A549 treated with Mapracorat at 1 μM for 4 hours (cell line): ENCODE data around the gene SUSD2. TPM values are rescaled to one million over a fixed set of nuclear protein-coding genes. Genes with fewer than 3 reads are reported as not detected.

Source experiments
- total RNA-seq: library from RNA; stranded (reverse); fragments of 200-300 nt; extraction: Qiagen RNA extraction; gene quantifications from 5 replicates; pipeline ENCODE4 v1.2.3, GENCODE V29; 2022

SUSD2 gene, protein sequence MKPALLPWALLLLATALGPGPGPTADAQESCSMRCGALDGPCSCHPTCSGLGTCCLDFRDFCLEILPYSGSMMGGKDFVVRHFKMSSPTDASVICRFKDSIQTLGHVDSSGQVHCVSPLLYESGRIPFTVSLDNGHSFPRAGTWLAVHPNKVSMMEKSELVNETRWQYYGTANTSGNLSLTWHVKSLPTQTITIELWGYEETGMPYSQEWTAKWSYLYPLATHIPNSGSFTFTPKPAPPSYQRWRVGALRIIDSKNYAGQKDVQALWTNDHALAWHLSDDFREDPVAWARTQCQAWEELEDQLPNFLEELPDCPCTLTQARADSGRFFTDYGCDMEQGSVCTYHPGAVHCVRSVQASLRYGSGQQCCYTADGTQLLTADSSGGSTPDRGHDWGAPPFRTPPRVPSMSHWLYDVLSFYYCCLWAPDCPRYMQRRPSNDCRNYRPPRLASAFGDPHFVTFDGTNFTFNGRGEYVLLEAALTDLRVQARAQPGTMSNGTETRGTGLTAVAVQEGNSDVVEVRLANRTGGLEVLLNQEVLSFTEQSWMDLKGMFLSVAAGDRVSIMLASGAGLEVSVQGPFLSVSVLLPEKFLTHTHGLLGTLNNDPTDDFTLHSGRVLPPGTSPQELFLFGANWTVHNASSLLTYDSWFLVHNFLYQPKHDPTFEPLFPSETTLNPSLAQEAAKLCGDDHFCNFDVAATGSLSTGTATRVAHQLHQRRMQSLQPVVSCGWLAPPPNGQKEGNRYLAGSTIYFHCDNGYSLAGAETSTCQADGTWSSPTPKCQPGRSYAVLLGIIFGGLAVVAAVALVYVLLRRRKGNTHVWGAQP
- total RNA-seq: 62.5 to 83.3 TPM (median 77.2 TPM) in 5 replicates

GRCh38 chr22:24181088-24181995 lies at the start of gene SUSD2:
Gene SUSD2, plus strand, starts transcription at chr22:24181487. Its CDS starts 33 bp downstream, at chr22:24181520.

Other genes with a start within 250 kb of the SUSD2 start
- gene GSTT2B, start 220.3 kb upstream of the SUSD2 start, total RNA-seq: 0.28 to 0.43 TPM (median 0.39 TPM) in 5 replicates
- gene DDTL, start 214.6 kb upstream of the SUSD2 start, total RNA-seq: 1.6 to 2.1 TPM (median 1.9 TPM) in 5 replicates
- 116 to 169 TPM (median 161 TPM) in 5 replicates for gene DDT, start 207.0 kb upstream of the SUSD2 start, total RNA-seq
- 0.27 TPM in 1 of 5 replicates, not detected in the others for gene GSTT2, start 201.4 kb upstream of the SUSD2 start, total RNA-seq
- gene GSTT4, start 176.0 kb upstream of the SUSD2 start, total RNA-seq: not detected in 5 replicates
- gene CABIN1, start 170.2 kb upstream of the SUSD2 start, total RNA-seq: 26.2 to 33.4 TPM (median 33.0 TPM) in 5 replicates
- 3.3 to 4.6 TPM (median 4.2 TPM) in 5 replicates for gene GGT5, start 63.6 kb downstream of the SUSD2 start, total RNA-seq
- 13.6 to 17.5 TPM (median 16.3 TPM) in 5 replicates for gene SPECC1L, start 89.3 kb downstream of the SUSD2 start, total RNA-seq
- gene ADORA2A, start 246.1 kb downstream of the SUSD2 start, total RNA-seq: 0.54 to 1.2 TPM (median 0.80 TPM) in 5 replicates